Measurements from ENCODE around the gene PDGFA.

- no peak for TF ChIP-seq CTCF (IDR thresholded peaks at IDR 0.05)
- TF ChIP-seq POLR2A (IDR thresholded peaks at IDR 0.05) = no peak
Measured at GRCh38 chr7:493661-494251, 25.9 kb downstream of the PDGFA start.
